H9 (cell line): ENCODE measurements around the gene FUT6. TPM values are rescaled to one million over a fixed set of nuclear protein-coding genes. Genes with fewer than 3 reads are reported as not detected.

ENCODE experiments used
- DNase-seq: peaks from one replicate; pipeline ENCODE4 v3.0.0-alpha.2; 2017
- H2AFZ ChIP-seq: one replicate; pipeline ENCODE4 v1.6.1; 2013; ENCODE audit warnings: mild to moderate bottlenecking, low read length, control low read depth, moderate library complexity
- H2AK5ac ChIP-seq: 2 replicates; pipeline ENCODE4 v1.6.1; 2013; ENCODE audit warnings: low read length, control low read depth, mixed read lengths; ENCODE audit not compliant: insufficient read length
- H2BK120ac ChIP-seq: one replicate; pipeline ENCODE4 v1.6.1; 2013; ENCODE audit warnings: low read depth, mild to moderate bottlenecking, low read length, control low read depth, inconsistent platforms; ENCODE audit not compliant: poor library complexity, severe bottlenecking
- H2BK12ac ChIP-seq: 2 replicates; pipeline ENCODE4 v1.6.1; 2013; ENCODE audit warnings: low read length, control low read depth, mixed read lengths, low read depth; ENCODE audit not compliant: insufficient read length
- H2BK15ac ChIP-seq: 2 replicates; pipeline ENCODE4 v1.6.1; 2013; ENCODE audit warnings: low read depth, low read length, control low read depth
- H2BK20ac ChIP-seq: one replicate; pipeline ENCODE4 v1.6.1; 2013; ENCODE audit warnings: low read depth, mild to moderate bottlenecking, low read length, control low read depth, inconsistent platforms; ENCODE audit not compliant: poor library complexity, severe bottlenecking
- H2BK5ac ChIP-seq: 2 replicates; pipeline ENCODE4 v1.6.1; 2013; ENCODE audit warnings: low read length, control low read depth, mixed read lengths; ENCODE audit not compliant: insufficient read length
- H3K14ac ChIP-seq: 2 replicates; pipeline ENCODE4 v1.6.1; 2013; ENCODE audit warnings: low read length, control low read depth; ENCODE audit not compliant: insufficient read depth
- H3K18ac ChIP-seq: 2 replicates; pipeline ENCODE4 v1.6.1; 2013; ENCODE audit warnings: low read depth, mild to moderate bottlenecking, mixed read lengths, low read length, control low read depth; ENCODE audit not compliant: insufficient read length
- H3K23ac ChIP-seq: 2 replicates; pipeline ENCODE4 v1.6.1; 2013; ENCODE audit warnings: low read length, control low read depth, mixed read lengths, low read depth; ENCODE audit not compliant: insufficient read length
- H3K23me2 ChIP-seq: 2 replicates; pipeline ENCODE4 v1.6.1; 2013; ENCODE audit warnings: low read depth, mild to moderate bottlenecking, mixed read lengths, low read length, control low read depth; ENCODE audit not compliant: insufficient read length, poor library complexity, severe bottlenecking
- H3K27ac ChIP-seq: 2 replicates; pipeline ENCODE4 v1.5.1; 2013; ENCODE audit warnings: low read length, control low read depth, mixed read lengths, low read depth; ENCODE audit not compliant: insufficient read length
- H3K27me3 ChIP-seq: 2 replicates; pipeline ENCODE4 v1.6.1; 2013; ENCODE audit warnings: low read length, control low read depth, inconsistent platforms; ENCODE audit not compliant: insufficient read depth
- H3K4ac ChIP-seq: 2 replicates; pipeline ENCODE4 v1.6.1; 2013; ENCODE audit warnings: low read depth, mild to moderate bottlenecking, control low read depth, inconsistent platforms, low read length, moderate library complexity
- H3K4me1 ChIP-seq: 2 replicates; pipeline ENCODE4 v1.6.1; 2013; ENCODE audit warnings: low read length, control low read depth, inconsistent platforms; ENCODE audit not compliant: insufficient read depth
- H3K4me2 ChIP-seq: 2 replicates; pipeline ENCODE4 v1.6.1; 2013; ENCODE audit warnings: low read length, control low read depth, mixed read lengths; ENCODE audit not compliant: insufficient read length, insufficient read depth
- H3K56ac ChIP-seq: 2 replicates; pipeline ENCODE4 v1.6.1; 2013; ENCODE audit warnings: low read depth, mild to moderate bottlenecking, mixed read lengths, low read length, control low read depth; ENCODE audit not compliant: insufficient read length
- H3K79me1 ChIP-seq: 2 replicates; pipeline ENCODE4 v1.6.1; 2013; ENCODE audit warnings: low read depth, mild to moderate bottlenecking, moderate library complexity, low read length, control low read depth, inconsistent platforms; ENCODE audit not compliant: insufficient read depth, poor library complexity, severe bottlenecking
- H3K79me2 ChIP-seq: 2 replicates; pipeline ENCODE4 v1.6.1; 2013; ENCODE audit warnings: low read length, control low read depth, inconsistent platforms; ENCODE audit not compliant: insufficient read depth
- H3K9ac ChIP-seq: 2 replicates; pipeline ENCODE4 v1.6.1; 2013; ENCODE audit warnings: low read length, control low read depth, mixed read lengths; ENCODE audit not compliant: insufficient read length; ENCODE audit errors: extremely low read depth
- H3K9me3 ChIP-seq: one replicate; pipeline ENCODE4 v1.6.1; 2013; ENCODE audit warnings: low read depth, low read length, inconsistent platforms; ENCODE audit not compliant: control insufficient read depth
- H3T11ph ChIP-seq: one replicate; pipeline ENCODE4 v1.6.1; 2013; ENCODE audit warnings: mild to moderate bottlenecking, low read length, control low read depth, inconsistent platforms
- H4K20me1 ChIP-seq: one replicate; pipeline ENCODE4 v1.6.1; 2013; ENCODE audit not compliant: control insufficient read depth, insufficient read length, insufficient read depth
- H4K5ac ChIP-seq: 2 replicates; pipeline ENCODE4 v1.6.1; 2013; ENCODE audit warnings: low read depth, mild to moderate bottlenecking, mixed read lengths, low read length, control low read depth; ENCODE audit not compliant: insufficient read length
- H4K8ac ChIP-seq: replicated peaks from 2 replicates; pipeline ENCODE4 v1.6.1; 2013; ENCODE audit warnings: low read length, control low read depth, mixed read lengths, low read depth; ENCODE audit not compliant: insufficient read length
- H4K91ac ChIP-seq: 2 replicates; pipeline ENCODE4 v1.6.1; 2013; ENCODE audit warnings: low read depth, mild to moderate bottlenecking, moderate library complexity, mixed read lengths, low read length, control low read depth; ENCODE audit not compliant: insufficient read length
- H3K27ac Mint-ChIP-seq, 3 experiments: 2 replicates in 2 of 3; 3 replicates in 1 of 3; pipeline ENCODE4 v1.8.0; 2020 to 2021; ENCODE audit warnings: mixed read lengths in 3 of 3, mild to moderate bottlenecking in 1 of 3, moderate library complexity in 1 of 3
- H3K27me3 Mint-ChIP-seq: 2 replicates; pipeline ENCODE4 v1.8.0; 2021; ENCODE audit warnings: low read depth, mild to moderate bottlenecking, moderate library complexity, mixed read lengths
- H3K36me3 Mint-ChIP-seq, 3 experiments: 2 replicates in 2 of 3; 3 replicates in 1 of 3; pipeline ENCODE4 v1.8.0; 2020 to 2021; ENCODE audit warnings: low read depth in 3 of 3, mixed read lengths in 3 of 3; ENCODE audit not compliant: insufficient read depth in 1 of 3
- H3K4me1 Mint-ChIP-seq, 2 experiments: 2 replicates each; pipeline ENCODE4 v1.8.0; 2020; ENCODE audit warnings: mixed read lengths in 2 of 2
- H3K4me3 Mint-ChIP-seq, 2 experiments: 2 replicates in 1 of 2; 3 replicates in 1 of 2; pipeline ENCODE4 v1.8.0; 2020 to 2021; ENCODE audit warnings: mild to moderate bottlenecking in 2 of 2, mixed read lengths in 2 of 2, moderate library complexity in 1 of 2
- H3K9me3 Mint-ChIP-seq, 2 experiments: 2 replicates in 1 of 2; 3 replicates in 1 of 2; pipeline ENCODE4 v1.8.0; 2020; ENCODE audit warnings: mild to moderate bottlenecking in 2 of 2, mixed read lengths in 2 of 2, moderate library complexity in 1 of 2
- WGBS: extraction: QIAGEN DNeasy Blood & Tissue Kit; methylation state at CpG from one replicate; pipeline ENCODE4 v1.1.7; 2013; ENCODE audit warnings: missing lambda C conversion rate, low lambda C conversion rate, mixed read lengths; ENCODE audit not compliant: insufficient read length; ENCODE audit errors: extremely low coverage; 5-methylcytosine and 5-hydroxymethylcytosine counted together
- total RNA-seq: library from RNA; stranded (reverse); gene quantifications from 2 replicates; pipeline ENCODE4 v1.2.1, GENCODE V29; 2021
- TF ChIP-seq, protein P1 (sequence below): fragments of 200-600 bp; sonication (generic); conservative IDR thresholded peaks from 3 replicates; pipeline ENCODE4 v1.8.0; 2021; ENCODE audit warnings: antibody characterized with exemption, mild to moderate bottlenecking

FUT6 gene
- total RNA-seq, 1 experiment from 2014 or later, result 0.13 TPM

DNA sequence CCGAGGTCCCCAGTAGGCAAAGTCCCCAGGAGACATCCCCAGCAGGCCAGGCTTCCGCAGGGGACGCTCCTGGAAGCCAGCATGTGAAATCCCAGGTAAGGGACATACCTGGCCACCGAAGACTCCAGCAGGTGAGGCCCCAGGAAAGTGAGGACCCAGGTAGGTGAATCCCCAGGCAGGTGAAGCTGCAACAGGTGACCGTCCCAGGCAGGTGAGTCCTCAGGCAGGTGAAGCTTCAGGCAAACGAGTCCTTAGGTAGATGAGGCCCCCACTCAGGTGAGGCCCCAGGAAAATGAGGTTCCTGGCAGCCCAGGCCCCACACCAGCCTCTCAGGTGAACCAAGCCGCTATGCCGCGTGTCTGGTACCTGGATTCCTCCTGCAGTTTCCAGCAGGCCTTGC is 8.3 kb downstream of the FUT6 start:
- Histone ChIP-seq H3K23ac (no peak overlapping the region), H2AFZ (no peak overlapping the region), H4K8ac (no peak overlapping the region), H3T11ph (no peak overlapping the region), H2BK20ac (no peak overlapping the region), H3K27ac (no peak overlapping the region), H2BK15ac (no peak overlapping the region), H4K5ac (no peak overlapping the region), H2AK5ac (no peak overlapping the region), H3K14ac (no peak overlapping the region), H3K9me3 (no peaks in the 10 kb centered on the region), H3K79me2 (no peaks in the 10 kb centered on the region), H3K4me1 (no peaks in the 10 kb centered on the region), H3K27me3 (no peaks in the 10 kb centered on the region), H3K4me2 (no peak overlapping the region), H3K4ac (no peak overlapping the region), H3K23me2 (peaks cover 12% of the 10 kb centered on the region), H3K79me1 (no peaks in the 10 kb centered on the region), H2BK120ac (no peak overlapping the region), H3K18ac (no peak overlapping the region), H2BK5ac (no peak overlapping the region), H2BK12ac (no peak overlapping the region), H4K91ac (no peak overlapping the region), H4K20me1 (no peaks in the 10 kb centered on the region), H3K9ac (no peak overlapping the region), H3K56ac (no peak overlapping the region)
- peaks cover 43% of the 10 kb centered on the region for H3K27me3 Mint-ChIP-seq
- DNase-seq, result no peak
- H3K36me3 Mint-ChIP-seq, result no peaks in the 10 kb centered on the region
- H3K4me3 Mint-ChIP-seq, result no peak overlapping the region
- TF ChIP-seq, protein P1, sequence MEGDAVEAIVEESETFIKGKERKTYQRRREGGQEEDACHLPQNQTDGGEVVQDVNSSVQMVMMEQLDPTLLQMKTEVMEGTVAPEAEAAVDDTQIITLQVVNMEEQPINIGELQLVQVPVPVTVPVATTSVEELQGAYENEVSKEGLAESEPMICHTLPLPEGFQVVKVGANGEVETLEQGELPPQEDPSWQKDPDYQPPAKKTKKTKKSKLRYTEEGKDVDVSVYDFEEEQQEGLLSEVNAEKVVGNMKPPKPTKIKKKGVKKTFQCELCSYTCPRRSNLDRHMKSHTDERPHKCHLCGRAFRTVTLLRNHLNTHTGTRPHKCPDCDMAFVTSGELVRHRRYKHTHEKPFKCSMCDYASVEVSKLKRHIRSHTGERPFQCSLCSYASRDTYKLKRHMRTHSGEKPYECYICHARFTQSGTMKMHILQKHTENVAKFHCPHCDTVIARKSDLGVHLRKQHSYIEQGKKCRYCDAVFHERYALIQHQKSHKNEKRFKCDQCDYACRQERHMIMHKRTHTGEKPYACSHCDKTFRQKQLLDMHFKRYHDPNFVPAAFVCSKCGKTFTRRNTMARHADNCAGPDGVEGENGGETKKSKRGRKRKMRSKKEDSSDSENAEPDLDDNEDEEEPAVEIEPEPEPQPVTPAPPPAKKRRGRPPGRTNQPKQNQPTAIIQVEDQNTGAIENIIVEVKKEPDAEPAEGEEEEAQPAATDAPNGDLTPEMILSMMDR, result no peak
- WGBS, result no CpG with 5 or more reads among the region's 9 CpGs
- H3K27ac Mint-ChIP-seq, result no peak overlapping the region
- peaks cover 2 to 15% of the 10 kb centered on the region in 2 experiments; a peak in 2 of 4 replicates for H3K4me1 Mint-ChIP-seq
- H3K9me3 Mint-ChIP-seq, result no peaks in the 10 kb centered on the region; a peak in 2 of 5 replicates
